Naive thymus-derived CD8-positive, alpha-beta T cell (primary cell): Measurements from ENCODE around the gene PFKFB2. TPM values are rescaled to one million over a fixed set of nuclear protein-coding genes. Genes with fewer than 3 reads are reported as not detected.

Experiments
- ATAC-seq, 2 donors: fragments of 150-1000 bp; cut with Tn5 transposase in 1 of 2; sonication (Bioruptor Pico), chemical (Tn5 transposase) in 1 of 2; 1 replicate in 1 of 2; 2 replicates in 1 of 2; pipeline ENCODE4 v1.10.0; 2021; ENCODE audit warnings: mild to moderate bottlenecking in 2 of 2, moderate library complexity in 2 of 2
- POLR2A ChIA-PET: fragments of 350-600 bp; sonication (Branson Sonifier 250); formaldehyde crosslinking; loops from one replicate; lab custom pipeline; 2021; ENCODE audit warnings: antibody characterized with exemption; lab: Charles Lee
- DNase-seq, 10 donors: peaks; one replicate each; pipeline versions ENCODE4 v3.0.0 to v3.0.0-alpha.2; 2020 to 2022
- H3K27ac Mint-ChIP-seq, 10 donors: one replicate each; pipeline ENCODE4 v1.8.0; 2020 to 2022; ENCODE audit warnings: mild to moderate bottlenecking in 10 of 10, mixed read lengths in 10 of 10, moderate library complexity in 4 of 10, inconsistent platforms in 1 of 10
- H3K27me3 Mint-ChIP-seq, 5 donors: one replicate each; pipeline ENCODE4 v1.8.0; 2021 to 2022; ENCODE audit warnings: mixed read lengths in 5 of 5
- H3K36me3 Mint-ChIP-seq, 3 donors: one replicate each; pipeline ENCODE4 v1.8.0; 2020 to 2022; ENCODE audit warnings: mixed read lengths in 3 of 3, mild to moderate bottlenecking in 2 of 3, inconsistent platforms in 1 of 3
- H3K4me1 Mint-ChIP-seq, 4 donors: one replicate each; pipeline ENCODE4 v1.8.0; 2021 to 2022; ENCODE audit warnings: mixed read lengths in 4 of 4
- H3K4me3 Mint-ChIP-seq, 10 donors: one replicate each; pipeline ENCODE4 v1.8.0; 2020 to 2022; ENCODE audit warnings: mild to moderate bottlenecking in 10 of 10, mixed read lengths in 10 of 10, moderate library complexity in 6 of 10, inconsistent platforms in 1 of 10
- H3K9me3 Mint-ChIP-seq, 9 donors: one replicate each; pipeline ENCODE4 v1.8.0; 2020 to 2022; ENCODE audit warnings: mixed read lengths in 9 of 9, mild to moderate bottlenecking in 3 of 9, inconsistent platforms in 1 of 9, moderate library complexity in 1 of 9
- polyA plus RNA-seq, 3 donors: library from polyadenylated mRNA; unstranded; fragments of 300-500 nt; fragmentation: Illumina TruSeq; gene quantifications; one replicate each; pipeline ENCODE4 v1.2.3, GENCODE V29; 2021
- total RNA-seq, 8 experiments: library from RNA in 2 of 8; stranded (reverse) in 2 of 8; gene quantifications; one replicate each; pipeline ENCODE4 v1.2.3 and lab custom pipeline; 2021 to 2026

PFKFB2 gene
- total and polyA plus RNA-seq, 5 experiments from 2014 or later: 1.0 to 6.5 (median 1.3) TPM

DNA sequence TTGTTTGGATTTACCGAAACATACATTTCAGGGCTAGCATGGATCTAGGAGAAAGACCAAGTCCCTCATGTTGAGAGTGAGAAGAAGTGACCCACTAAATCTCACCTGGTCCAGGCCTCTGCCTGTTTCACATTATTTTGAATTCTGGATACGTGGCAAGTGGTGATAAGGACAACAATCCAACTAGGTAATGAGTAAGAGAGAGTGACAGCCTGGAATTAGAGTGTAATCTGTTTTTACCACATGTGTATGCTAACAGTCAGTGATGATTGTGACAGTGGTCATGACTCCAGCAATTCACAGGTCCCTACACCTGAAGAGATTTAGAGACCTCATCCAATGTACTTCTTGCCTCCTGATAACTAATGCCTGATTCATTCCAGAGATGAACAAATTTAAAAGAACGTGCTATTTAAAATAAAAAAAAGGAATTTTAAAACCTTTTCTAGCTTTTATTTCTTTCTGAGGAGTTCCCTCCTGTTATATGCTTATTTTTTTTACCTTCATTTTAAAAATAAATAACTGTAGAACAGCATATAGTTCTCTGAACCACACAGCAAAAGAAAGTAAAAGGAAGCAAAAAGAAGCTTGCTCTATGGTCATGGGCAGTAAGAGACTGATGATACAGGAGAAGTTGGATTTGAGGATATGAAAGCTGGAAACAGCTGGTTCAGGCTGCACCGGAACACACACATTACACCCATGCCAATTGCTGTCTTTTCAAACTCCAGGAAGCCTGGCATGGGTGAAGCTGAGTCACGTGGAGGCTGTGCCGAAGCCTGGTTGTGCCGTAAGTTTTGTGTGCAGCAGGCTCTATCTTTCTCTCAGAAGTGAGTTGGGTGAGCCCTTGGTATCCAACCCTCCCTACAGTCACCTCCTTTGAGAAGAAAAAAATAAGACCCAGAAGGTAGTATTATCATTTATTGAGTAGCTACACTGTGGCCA lies 35.2 kb upstream of the PFKFB2 start:
- no peak overlapping the region for H3K4me3 Mint-ChIP-seq
- H3K4me1 Mint-ChIP-seq: peaks cover 0 to 3% (median 0%) of the 10 kb centered on the region in 4 donors
- POLR2A ChIA-PET: no interaction called here
- peaks cover 4 to 22% (median 13%) of the 10 kb centered on the region in 5 donors for H3K27me3 Mint-ChIP-seq
- no peak overlapping the region for H3K27ac Mint-ChIP-seq
- DNase-seq (no peak), ATAC-seq (no peak)
- no peaks in the 10 kb centered on the region for H3K36me3 Mint-ChIP-seq
- H3K9me3 Mint-ChIP-seq: no peaks in the 10 kb centered on the region

DNA sequence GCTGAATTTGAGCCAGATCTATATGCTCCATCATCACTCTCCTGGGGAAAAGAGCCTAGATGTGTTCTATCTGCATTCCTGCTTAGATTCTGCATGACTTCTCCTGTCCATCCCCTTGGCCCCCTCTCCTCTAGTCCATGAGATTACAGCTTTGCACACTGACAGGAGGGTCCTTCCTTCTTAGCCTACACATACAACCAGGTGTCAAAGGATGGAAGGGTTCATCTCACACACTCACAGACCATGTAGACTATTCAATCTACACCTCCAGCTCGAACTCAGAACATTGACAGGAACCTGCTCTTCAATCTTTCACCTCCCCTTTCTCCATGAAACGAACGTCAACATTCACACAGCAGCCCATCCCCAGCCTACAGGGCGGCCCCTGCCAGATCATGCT lies 34.4 kb upstream of the PFKFB2 start:
- H3K4me1 Mint-ChIP-seq: peaks cover 0 to 3% (median 0%) of the 10 kb centered on the region in 4 donors
- no peaks in the 10 kb centered on the region for H3K36me3 Mint-ChIP-seq
- no peaks in the 10 kb centered on the region for H3K9me3 Mint-ChIP-seq
- POLR2A ChIA-PET: no interaction called here
- no peak overlapping the region for H3K27ac Mint-ChIP-seq
- peaks cover 4 to 16% (median 10%) of the 10 kb centered on the region in 5 donors for H3K27me3 Mint-ChIP-seq
- no peak for DNase-seq
- no peak overlapping the region for H3K4me3 Mint-ChIP-seq
- no peak for ATAC-seq

DNA sequence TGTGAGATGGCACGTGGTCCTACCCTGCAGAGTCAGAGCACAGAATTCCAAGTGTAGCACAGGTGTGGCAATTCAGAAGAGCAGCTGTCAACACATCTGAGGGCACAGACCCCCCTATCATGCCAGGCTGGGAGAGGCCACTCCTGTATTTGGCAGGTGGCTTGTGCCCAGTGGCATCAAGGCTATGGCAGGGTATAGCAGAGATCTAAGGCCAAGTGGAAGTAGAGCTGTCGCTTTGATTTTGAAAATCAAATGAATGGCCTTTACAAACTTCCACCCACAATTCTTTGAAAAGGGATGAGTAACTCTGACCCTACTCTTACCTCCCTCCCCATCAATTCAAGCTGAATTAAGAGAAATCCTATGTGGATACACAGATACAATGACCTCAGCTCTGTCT lies 33.9 kb upstream of the PFKFB2 start:
- POLR2A ChIA-PET: no interaction called here
- no peak for DNase-seq

DNA sequence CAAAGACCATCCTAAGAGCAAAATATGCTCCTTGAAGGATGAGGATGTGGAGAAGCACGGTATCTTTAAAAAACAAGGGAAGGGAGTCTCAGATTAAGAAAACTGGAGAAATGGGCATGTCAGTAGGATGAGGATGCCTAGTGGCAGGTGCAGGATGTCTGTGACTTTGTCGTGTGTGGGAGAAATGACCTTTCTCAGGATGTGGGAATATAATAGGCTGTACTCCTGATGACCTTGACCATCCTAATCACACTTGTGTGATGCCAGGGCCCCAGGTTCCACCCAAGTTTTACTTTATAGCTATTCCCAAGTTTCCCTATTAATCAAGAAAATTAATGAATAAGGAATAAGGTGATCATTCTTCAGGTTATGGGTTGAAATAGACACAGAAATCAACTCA lies 33.4 kb upstream of the PFKFB2 start:
- POLR2A ChIA-PET: no interaction called here
- no peaks in the 10 kb centered on the region for H3K9me3 Mint-ChIP-seq
- H3K4me3 Mint-ChIP-seq: no peak overlapping the region
- peaks cover 6 to 19% (median 9%) of the 10 kb centered on the region in 5 donors for H3K27me3 Mint-ChIP-seq
- ATAC-seq (no peak), DNase-seq (no peak)
- H3K27ac Mint-ChIP-seq: no peak overlapping the region
- H3K36me3 Mint-ChIP-seq: no peaks in the 10 kb centered on the region
- H3K4me1 Mint-ChIP-seq: peaks cover 0 to 3% (median 0%) of the 10 kb centered on the region in 4 donors

More for the DNA sequence above, 33.9 kb upstream of the PFKFB2 start:
- H3K4me1 Mint-ChIP-seq: peaks cover 0 to 3% (median 0%) of the 10 kb centered on the region in 4 donors
- no peak overlapping the region for H3K27ac Mint-ChIP-seq
- peaks cover 4 to 16% (median 11%) of the 10 kb centered on the region in 5 donors for H3K27me3 Mint-ChIP-seq
- no peak overlapping the region for H3K4me3 Mint-ChIP-seq
- ATAC-seq: no peak
- H3K36me3 Mint-ChIP-seq: no peaks in the 10 kb centered on the region
- no peaks in the 10 kb centered on the region for H3K9me3 Mint-ChIP-seq

DNA sequence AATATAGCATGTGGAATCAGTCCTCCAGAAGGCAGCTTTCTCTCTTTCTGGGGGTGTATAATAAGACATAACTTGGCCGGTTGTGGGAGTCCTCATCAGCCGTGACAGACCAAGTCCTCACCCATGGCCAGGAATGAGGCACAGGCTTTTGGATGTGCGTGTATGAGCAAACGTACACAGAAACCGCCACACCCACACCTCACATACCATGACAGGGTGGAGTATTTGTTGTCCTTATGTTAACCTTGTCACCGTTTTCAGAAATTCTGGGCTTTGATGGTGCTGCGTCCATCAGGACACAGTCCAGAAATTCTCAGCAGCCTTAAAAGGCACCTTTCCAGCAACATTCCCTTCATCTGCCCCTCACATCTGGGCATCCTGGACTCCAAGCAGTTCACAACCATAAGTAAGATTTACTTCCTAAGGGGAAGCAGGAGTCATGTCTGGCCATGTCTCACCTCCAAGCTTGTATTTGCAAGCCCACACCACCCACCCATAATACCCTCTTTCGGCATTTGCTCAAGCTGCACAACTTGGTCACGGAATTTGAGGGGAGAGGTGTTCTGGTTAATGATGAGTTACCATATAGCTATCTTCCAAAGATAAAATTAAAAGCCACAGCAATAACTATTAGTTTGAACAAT lies 32.9 kb upstream of the PFKFB2 start:
- Mint-ChIP-seq H3K36me3 (no peaks in the 10 kb centered on the region), H3K9me3 (no peaks in the 10 kb centered on the region), H3K27me3 (peaks cover 1 to 21% (median 10%) of the 10 kb centered on the region in 5 donors), H3K4me1 (peaks cover 0 to 3% (median 0%) of the 10 kb centered on the region in 4 donors), H3K27ac (no peak overlapping the region), H3K4me3 (no peak overlapping the region)
- ATAC-seq (no peak), DNase-seq (no peak)
- POLR2A ChIA-PET: no interaction called here

DNA sequence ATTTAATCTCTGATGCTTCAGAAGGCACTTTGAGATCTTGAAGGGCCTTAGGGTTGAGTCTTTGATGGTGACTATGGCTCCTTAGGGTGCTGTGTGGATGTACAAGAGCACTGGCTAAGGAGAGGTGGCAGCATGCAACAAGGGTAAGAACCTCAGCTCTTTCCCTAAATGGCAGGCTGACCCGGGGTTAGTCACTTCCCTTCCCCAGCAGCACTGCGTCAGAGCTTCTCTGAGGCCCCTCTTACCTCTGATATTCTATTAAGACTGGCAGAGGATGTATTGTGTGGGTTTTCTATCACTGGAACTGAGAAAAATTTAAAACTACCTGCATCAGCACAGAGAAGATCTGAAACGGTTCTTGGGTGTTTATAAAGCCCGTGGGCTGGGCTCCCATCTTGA lies 32.4 kb upstream of the PFKFB2 start:
- no peaks in the 10 kb centered on the region for H3K9me3 Mint-ChIP-seq
- ATAC-seq: no peak
- no peaks in the 10 kb centered on the region for H3K36me3 Mint-ChIP-seq
- H3K27me3 Mint-ChIP-seq: peaks cover 0 to 21% (median 7%) of the 10 kb centered on the region in 5 donors
- POLR2A ChIA-PET: no interaction called here
- no peak overlapping the region for H3K27ac Mint-ChIP-seq
- DNase-seq: no peak
- H3K4me3 Mint-ChIP-seq: no peak overlapping the region
- H3K4me1 Mint-ChIP-seq: peaks cover 0 to 3% (median 0%) of the 10 kb centered on the region in 4 donors

DNA sequence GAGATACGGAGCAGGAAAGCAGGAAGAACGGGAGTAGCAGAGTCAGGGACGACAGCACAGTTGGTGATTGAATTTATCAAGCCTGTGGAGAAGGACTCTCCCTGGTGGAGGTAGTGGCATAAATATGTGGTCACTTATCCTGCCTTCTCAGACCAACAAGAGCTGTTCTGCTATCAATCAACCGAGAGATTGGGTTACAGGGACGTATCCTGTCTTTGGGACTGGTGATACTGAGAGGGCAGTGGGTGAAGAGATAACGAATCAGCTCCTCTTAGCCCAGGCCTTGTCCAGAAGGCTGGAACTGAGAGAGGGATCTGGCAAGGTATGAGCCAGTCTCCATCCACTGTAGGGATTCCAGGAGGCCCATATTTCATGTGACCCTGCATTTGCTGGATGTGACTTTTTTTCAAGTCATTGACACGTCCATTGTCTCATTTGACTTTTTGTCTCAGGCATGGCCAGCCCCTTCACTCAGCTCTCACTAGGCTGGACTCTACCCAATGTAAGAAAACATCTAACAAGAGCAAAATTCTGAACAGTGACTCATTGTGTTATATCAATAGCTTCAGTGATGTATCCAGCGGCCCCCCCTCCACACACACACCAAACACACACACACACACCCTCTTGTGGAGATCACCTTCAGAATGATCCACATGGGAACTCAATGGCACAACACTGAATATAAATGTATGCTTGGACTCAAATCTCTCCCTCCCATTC lies 31.8 kb upstream of the PFKFB2 start:
- H3K27ac Mint-ChIP-seq: no peak overlapping the region
- no peak for ATAC-seq
- peaks cover 2 to 16% (median 8%) of the 10 kb centered on the region in 5 donors for H3K27me3 Mint-ChIP-seq
- no peaks in the 10 kb centered on the region for H3K36me3 Mint-ChIP-seq
- H3K4me3 Mint-ChIP-seq: no peak overlapping the region
- no peak for DNase-seq
- H3K9me3 Mint-ChIP-seq: no peaks in the 10 kb centered on the region
- H3K4me1 Mint-ChIP-seq: peaks cover 0 to 3% (median 0%) of the 10 kb centered on the region in 4 donors
- POLR2A ChIA-PET: no interaction called here

DNA sequence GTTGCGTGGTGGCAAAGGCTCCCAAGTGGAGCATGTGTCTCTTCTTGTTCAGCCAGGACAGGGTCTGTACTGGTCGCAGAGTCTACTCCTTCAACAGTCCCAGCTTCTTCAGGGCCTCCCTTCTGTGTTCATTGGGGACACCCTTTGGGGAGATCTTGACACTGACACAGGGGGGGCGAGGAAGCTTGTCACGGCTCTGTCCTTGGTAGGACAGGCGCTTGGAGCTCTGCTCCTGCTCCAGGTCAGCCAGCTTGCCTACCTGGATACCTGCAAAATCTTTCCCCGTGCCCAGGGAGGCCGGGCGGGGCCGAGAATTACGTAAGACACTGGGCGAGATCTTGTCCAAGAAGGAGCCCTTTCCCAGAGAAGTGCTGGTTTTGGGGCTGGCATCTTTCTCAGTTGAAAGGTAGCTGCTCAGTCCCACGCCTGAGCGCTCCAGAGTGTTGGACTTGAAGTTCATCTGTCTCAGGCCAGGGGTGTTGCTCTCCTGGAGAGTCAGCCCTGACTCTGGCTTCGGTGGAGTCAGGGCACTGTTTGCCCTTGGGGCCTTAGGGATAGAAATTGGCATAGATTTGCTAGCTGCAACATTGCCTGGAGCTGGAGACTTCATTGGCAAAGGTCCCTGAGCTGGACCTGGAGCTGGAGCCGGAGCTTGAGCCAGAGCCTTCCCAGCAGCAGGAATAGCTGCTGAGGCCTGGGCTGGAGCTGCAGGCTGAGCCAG lies 31.0 kb upstream of the PFKFB2 start:
- H3K27me3 Mint-ChIP-seq: peaks cover 8 to 17% (median 11%) of the 10 kb centered on the region in 5 donors
- ATAC-seq: no peak
- peaks cover 0 to 3% (median 0%) of the 10 kb centered on the region in 4 donors for H3K4me1 Mint-ChIP-seq
- H3K36me3 Mint-ChIP-seq: no peaks in the 10 kb centered on the region
- no peak overlapping the region for H3K27ac Mint-ChIP-seq
- no peak for DNase-seq
- H3K9me3 Mint-ChIP-seq: no peaks in the 10 kb centered on the region
- H3K4me3 Mint-ChIP-seq: no peak overlapping the region
- POLR2A ChIA-PET: no interaction called here

DNA sequence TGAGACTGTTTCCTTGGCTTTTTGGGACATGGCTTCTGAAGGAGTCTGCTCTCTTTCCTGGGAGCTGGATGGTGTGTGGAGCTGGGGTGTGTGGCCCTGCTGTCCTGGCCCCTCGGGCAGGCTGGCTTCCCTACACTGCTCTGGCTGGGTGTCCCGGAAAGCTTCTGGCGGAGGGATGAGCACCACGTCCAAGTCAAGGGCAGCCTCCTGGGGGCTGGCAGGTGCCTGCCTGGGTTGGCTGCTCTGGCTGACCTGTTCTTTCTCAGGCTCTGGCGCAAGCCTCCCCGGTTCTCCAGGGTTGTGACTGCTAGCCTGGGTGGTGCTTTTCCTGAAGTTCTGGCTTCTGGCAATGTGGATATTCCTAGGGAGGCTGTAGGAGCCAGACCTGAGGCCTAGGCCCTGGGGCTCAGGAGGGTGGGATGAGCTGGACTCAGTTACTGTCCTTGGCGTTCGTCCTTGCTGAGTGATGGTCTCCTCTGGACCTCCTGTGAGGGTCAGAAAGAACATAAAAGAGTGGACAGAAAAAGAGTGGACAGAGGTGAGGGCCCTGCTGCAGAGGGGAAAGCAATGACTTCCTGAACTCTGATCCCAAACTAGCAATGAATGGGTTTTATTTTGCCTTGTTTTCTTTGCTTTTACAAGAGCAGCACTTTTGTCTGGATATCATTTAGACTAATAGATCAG lies 29.9 kb upstream of the PFKFB2 start:
- H3K27me3 Mint-ChIP-seq: peaks cover 13 to 21% (median 13%) of the 10 kb centered on the region in 5 donors
- no peak for ATAC-seq
- DNase-seq: no peak
- H3K36me3 Mint-ChIP-seq: no peaks in the 10 kb centered on the region
- H3K4me1 Mint-ChIP-seq: peaks cover 0 to 3% (median 0%) of the 10 kb centered on the region in 4 donors
- no peaks in the 10 kb centered on the region for H3K9me3 Mint-ChIP-seq
- H3K4me3 Mint-ChIP-seq: no peak overlapping the region
- POLR2A ChIA-PET: no interaction called here
- H3K27ac Mint-ChIP-seq: no peak overlapping the region

DNA sequence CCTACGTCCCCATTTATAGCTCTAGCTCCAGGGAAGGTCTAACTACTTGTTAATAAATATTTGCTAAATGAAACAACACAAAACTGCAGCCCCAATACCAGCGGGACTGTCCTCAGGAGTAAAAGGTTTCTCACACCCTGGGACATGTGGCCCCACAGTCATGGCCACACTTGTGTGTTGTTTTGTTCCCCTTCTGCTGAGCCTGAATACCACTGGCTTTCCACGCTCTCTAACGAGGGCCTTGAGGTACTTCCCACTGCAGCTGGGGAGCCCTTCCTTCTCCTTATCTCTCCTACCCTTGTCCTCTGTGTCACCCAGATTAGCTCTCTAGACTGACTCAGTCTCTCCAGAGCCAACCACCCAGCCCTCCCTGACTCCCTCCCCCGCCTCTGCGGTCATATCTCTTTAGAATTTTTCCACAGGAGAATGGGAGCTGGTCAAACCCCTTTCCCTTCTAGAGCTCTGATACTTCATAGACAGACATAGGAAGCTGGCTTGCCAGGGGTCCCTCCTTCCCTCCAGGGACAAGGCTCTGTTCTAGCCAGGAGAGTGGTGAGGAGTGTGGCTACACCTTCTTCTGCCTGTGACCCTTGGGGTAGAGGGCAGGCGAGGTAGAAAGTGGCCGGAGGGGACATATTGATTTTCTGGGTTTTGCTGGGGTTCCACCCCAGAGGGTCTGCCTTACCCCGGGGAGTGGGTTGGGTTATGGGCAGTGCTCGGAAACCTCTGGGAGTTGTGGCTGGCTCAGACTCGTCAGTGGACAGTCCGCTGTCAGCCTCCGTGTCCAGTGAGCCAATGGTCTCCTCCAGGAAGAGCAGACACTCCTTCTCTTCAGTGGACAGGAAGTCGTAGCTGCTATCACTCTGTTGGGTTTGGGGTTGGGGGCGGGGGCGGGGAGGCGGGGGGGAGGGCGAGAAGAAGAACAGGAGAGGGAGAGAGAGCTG lies 28.6 kb upstream of the PFKFB2 start:
- Mint-ChIP-seq H3K27ac (no peak overlapping the region), H3K36me3 (no peaks in the 10 kb centered on the region), H3K4me1 (peaks cover 0 to 3% (median 0%) of the 10 kb centered on the region in 4 donors), H3K27me3 (peaks cover 14 to 24% (median 16%) of the 10 kb centered on the region in 5 donors), H3K9me3 (no peaks in the 10 kb centered on the region), H3K4me3 (no peak overlapping the region)
- DNase-seq: no peak
- POLR2A ChIA-PET: interaction anchor here (0.6 kb wide), 1 partner anchor 163 kb away, joined by 3 read pairs; no protein-coding TSS in a partner anchor
- ATAC-seq: no peak
